H4 (cell line): ENCODE results near the gene TTC21A. TPM values are rescaled to one million over a fixed set of nuclear protein-coding genes. Genes with fewer than 3 reads are reported as not detected.
A peak's percentile ranks its signal among the peaks of the same experiment; 100 is the strongest.
"Not testable (repeated sequence)": the region's sequence is repeated elsewhere in the genome, so short reads cannot be mapped to it uniquely, and the experiment has no call there.

Experiments used
- DNase-seq: peaks from one replicate; pipeline ENCODE4 v3.0.0-alpha.2; 2015; ENCODE audit warnings: low spot score
- total RNA-seq: library from RNA; depleted of rRNA; stranded (reverse); fragments of >200 nt; shearing (Covaris generic); gene quantifications from 2 replicates; pipeline ENCODE4 v1.2.3, GENCODE V29; 2014

The TTC21A gene
- total RNA-seq, 1 experiment from 2014 or later: 0.35 TPM

- DNase-seq: no peak
Observed at GRCh38 chr3:39149498-39150147, 42.1 kb downstream of the TTC21A start.

DNA sequence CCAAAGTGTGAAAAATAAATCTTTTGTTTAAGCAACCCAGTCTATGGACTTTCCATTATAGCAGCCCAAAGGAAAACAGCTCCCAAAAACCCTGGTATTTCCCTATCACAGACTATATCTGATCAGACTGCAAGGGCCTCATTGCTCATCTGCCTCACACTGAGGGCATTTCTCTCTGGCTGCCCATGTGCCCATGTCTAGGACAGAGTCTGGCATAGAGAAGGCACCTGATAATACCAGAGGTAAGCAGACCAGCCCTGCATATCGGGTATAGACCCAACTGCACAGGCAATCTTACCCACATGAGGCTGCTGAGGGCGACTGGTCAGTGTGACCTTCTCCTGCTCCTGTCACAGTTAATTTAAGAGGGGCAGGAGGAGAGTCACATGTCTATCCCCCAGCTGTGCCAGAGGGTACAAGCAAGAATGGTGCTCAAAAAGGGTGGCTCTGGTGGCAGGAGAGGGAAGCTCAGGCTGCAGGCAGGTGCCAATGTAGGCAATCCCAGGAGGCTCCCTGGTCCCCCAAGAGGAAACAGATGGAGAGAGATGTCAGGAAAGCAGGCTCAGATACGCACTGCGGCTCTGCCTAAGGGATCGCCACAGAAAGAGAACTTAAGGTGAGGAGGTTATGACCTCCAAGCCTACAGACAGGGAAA, 42.8 kb downstream of the TTC21A start:
- no peak for DNase-seq

GRCh38 chr3:39150803-39151631, 43.5 kb downstream of the TTC21A start:
- DNase-seq: peak; percentile 86

DNA sequence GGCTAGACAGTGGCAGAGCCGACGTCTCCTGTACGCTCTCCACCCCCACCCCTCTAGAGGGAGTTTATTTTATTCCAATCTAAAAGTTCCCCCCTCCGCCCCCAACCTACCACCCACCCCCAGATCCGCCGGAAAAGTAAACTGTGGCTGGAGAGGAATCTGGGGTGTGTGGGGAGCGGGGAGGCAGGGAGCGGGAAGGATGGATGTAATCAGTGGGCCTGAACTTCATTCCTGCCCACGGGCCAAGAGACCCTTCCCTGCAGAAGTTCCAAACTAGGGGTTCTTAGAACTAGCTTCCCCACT, 46.4 kb downstream of the TTC21A start:
- no peak for DNase-seq

- no peak for DNase-seq
Observed at GRCh38 chr3:39154280-39155021, 47.0 kb downstream of the TTC21A start.

DNA sequence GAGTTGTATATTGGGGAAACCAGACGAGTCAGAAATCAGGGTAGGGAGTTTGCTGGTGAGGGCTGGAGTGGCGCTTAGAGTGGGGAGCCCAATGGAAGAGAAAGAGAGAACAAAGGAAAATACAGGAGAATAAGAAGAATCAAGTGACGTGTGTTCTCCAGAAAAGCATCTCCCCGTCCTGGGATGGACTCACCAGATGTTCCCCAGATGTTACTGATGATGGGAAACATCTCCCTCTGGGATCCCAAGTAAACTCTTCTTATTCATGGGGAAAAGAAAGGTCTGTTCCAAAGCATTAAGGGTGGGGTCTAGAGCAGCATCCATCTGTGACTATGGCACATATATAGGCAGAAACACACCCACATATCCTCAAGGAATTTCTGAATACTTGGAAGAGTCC, 48.9 kb downstream of the TTC21A start:
- no peak for DNase-seq

- no peak for DNase-seq
Observed at GRCh38 chr3:39157359-39157758, 49.9 kb downstream of the TTC21A start.

DNA sequence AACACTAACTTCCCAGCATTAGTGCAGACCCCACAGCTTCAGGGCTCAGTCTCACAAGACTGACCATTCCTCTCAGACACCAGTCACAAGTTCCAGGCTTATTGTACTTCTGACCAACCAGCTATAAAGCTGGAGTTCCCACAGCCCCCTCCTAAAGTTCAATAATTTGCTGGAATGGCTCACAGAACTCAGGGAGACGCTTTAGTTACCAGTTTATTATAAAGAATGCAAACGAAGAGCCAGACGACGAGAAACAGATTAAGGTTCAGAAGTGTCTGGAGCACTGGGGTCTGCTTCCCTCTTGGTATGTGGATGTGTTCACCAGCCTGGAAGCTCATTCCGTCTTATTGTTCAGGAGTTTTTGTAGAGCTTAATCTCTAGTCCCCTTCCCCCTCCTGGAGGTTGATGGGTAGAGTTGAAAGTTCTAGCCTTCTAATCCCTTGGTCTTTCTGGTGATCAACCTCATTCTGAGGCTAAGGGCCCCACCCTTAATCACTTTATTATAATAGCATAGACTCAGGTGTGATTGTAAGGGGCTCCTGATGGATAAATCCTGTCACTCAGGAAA, 50.8 kb downstream of the TTC21A start:
- DNase-seq: no peak

GRCh38 chr3:39164414-39164813, 56.9 kb downstream of the TTC21A start:
- no peak for DNase-seq

DNA sequence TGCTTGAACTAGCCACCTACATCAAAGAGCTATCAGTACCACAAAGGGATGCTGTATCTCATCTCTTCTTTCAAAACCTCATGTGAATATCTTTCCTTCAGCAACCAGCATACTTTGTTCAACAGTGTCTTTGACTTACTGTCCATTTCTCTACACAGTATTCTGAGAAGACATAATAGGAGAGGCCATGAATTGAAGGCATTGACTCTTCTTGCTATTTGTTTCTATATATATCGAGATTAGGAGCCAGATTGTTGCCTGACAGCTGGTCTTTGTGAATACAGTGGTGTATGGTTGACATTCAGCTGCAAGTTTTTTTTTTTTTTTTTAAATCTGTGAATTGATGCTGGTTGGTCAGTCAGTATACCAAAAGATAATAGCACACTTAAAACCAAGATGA, 58.0 kb downstream of the TTC21A start:
- DNase-seq: no peak

- peak; percentile 78 for DNase-seq
Observed at GRCh38 chr3:39166134-39166710, 58.7 kb downstream of the TTC21A start.

DNA sequence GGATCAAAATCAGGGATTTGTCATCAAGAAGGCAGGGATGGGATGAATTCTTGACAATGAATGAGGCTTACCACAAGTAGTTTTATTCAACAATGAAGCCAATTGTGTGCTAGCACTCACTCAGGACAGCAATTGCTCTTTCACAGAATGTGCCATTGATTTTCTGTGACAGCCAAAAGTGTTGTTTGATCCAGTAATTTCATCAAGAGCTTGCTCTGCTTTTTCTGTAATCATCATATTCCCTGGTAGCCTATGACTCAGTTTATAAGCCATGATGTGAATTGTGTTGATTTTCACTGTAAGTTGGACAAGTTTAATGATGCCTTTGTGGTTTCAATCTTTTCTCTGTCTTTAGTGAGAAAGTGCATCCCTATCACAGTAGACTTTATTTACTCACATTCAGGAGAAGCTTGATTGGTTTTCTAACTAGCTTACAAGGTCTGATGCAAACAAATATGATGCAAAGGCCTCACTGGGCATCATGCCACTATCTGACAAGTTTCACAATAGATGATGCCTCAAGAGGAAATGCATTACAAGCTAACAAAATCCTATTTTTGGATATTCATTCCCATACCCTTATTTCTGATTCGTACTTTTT, 59.6 kb downstream of the TTC21A start:
- DNase-seq: peak; percentile 52

DNA sequence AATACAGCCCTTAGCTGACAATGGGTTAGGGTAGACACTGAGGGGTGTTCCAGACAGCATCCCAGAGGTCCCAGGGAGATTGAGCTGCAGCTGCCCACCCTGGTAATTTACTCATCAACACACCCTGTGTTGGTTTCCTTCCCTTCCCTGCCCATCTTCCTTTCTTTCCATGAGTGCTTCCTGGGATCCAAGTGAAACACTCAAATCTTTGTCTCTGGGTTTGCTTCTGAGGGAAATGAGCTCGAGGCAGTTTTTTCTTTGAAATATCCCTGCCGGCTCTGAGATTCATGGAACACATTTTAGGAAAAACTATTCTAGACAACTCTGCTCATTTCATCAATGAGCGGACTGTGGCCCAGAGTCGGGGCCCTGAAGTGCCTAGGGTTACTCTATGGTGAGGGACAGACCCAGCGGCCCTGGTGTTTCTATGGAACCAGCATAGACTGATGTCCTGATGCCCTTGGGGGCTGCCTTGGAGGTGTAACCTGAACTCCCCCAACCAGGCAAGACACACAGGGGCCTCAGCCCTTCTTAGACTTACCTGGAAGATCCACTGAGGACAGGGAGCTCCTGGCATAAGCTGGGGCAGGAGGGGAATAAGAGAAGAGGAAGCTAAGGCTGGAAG, 60.8 kb downstream of the TTC21A start:
- no peak for DNase-seq

DNA sequence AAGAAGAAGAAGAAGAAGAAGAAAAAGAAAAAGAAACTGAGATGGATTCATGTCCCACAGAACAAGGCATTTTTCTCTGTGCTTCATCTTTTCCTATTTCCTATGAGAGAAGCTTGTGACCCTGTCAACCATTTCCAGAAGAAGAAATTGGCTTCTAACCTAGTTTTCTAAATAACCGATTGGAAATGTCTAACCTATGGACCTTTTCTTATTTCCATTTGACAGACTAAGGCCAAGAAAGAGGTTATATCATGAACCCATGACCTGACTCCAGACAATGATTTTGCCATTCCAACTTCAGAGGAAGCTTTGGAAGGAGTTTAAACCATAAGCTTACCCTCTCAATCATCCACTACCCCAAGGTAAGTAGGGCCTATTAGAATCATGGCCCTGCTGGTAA, 62.2 kb downstream of the TTC21A start:
- no peak for DNase-seq

- DNase-seq: no peak
Observed at GRCh38 chr3:39170461-39170860, 63.0 kb downstream of the TTC21A start.

DNA sequence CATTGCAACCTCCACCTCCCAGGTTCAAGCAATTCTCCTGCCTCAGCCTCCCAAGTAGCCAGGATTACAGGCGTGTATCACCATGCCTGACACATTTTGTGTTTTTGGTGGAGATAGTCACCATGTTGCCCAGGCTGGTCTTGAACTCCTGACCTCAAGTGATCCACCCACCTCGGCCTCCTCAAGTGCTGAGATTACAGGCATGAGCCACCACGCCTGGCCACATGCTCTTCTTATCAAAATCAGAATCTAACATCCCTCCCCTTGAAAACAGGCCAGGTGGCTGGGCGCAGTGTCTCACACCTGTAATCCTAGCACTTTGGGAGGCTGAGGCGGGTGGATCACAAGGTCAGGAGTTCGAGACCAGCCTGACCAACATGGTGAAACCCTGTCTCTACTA, 63.4 kb downstream of the TTC21A start:
- DNase-seq: not testable (repeated sequence)

GRCh38 chr3:39171860-39172259, 64.4 kb downstream of the TTC21A start:
- DNase-seq: no peak

- no peak for DNase-seq
Observed at GRCh38 chr3:39173318-39174125, 66.0 kb downstream of the TTC21A start.

DNA sequence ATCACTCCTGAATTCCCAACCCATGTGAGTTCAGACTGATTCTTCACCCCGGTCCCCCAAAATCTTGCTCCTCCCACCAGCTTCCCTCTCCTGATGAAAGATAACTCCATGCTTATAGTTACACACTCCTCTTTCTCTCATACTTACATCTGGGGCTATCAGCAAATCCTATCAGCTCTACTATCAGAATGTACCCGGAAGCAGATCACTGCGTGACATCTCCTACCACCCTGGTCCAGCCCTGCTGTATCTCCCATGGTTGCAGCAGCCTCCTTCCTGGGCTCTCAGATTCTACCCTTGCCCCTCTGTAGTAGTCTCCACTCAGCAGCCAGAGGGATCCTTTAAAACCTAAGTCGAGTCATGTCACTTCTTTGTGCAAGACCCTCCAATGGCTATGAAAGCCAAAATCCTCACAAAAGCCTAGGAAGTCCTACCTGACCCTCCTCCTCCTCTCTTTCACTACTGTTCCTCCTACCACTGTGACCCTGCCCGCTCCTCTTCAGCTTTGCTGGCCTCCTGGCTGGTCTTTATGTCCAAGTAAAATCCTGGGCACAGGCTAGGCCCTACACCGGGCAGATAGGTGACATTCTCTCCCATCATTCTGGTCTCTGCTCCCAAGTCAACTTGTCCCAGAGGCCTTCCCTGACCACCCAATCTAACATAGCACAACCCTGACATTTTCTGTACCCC, 68.7 kb downstream of the TTC21A start:
- no peak for DNase-seq
